Heart left ventricle (tissue), 13 donors: ENCODE data around the gene SLC11A2.

Experiments
- POLR2A ChIP-seq, 2 donors: fragments of 450-650 bp; IDR thresholded peaks; one replicate each; pipeline ENCODE4 v1.6.1; 2017; ENCODE audit warnings: antibody characterized with exemption in 2 of 2, mild to moderate bottlenecking in 2 of 2, moderate library complexity in 2 of 2
- TF ChIP-seq, protein P1 (sequence below), 12 donors: fragments of 200-600 bp; sonication (generic) in 4 of 12; IDR thresholded peaks; one replicate each; pipeline versions ENCODE4 v1.5.0 to v1.8.0; 2018 to 2022; ENCODE audit warnings: antibody characterized with exemption in 12 of 12, mild to moderate bottlenecking in 5 of 12
- donor health status: ischemic (EF 13 %, LVEDD 7.1; RV severe dilation, severe dysfunction).
- donor health status: DM: no; HTN: yes; CAD: no.
- donor health status: DM: no; HTN: no; CAD: no.
- donor health status: ischemic (EF 25% LVEDD 6.9; RV normal size, moderate dysfunction).
- donor health status: ischemic (EF 25% LVEDD 5.7; RV mildly dilated, moderate dysfunction).
- donor health status: ischemic (EF 35%, LVEDD 5.7; RV mildly dilated, moderate dysfunction).
- donor health status: nonischemic (EF 11% LVEDD 7.7; RV severe dilation, severe dysfunction).
- donor health status: DM: yes; HTN: yes; CAD: no.
- donor health status: PGD.
- donor health status: ischemic (EF 29% LVEDD 5.4; RV normal size, mild dysfunction).
- donor health status: nonischemic (EF 23%, LVEDD 6.1; RV moderate dilation, normal function).

DNA sequence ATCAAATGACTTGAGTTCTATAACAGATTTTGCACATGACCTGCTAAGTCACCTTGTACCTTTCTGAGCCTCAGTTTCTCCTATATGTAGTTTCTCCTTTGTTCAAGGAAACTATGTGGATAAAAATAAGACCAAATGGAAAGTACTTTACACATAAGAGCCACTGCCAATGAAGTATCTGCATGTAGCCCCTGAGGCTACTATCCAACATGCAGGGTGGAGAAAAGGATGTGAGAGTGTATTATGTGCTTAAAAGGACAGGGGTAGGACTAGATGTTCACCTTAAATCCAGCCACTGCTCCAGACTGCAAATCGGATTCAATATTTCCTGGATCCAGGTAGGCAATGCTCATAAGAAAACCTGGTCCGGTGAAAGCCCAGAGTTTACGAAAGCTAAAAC is 21.2 kb downstream of the SLC11A2 start:
- TF ChIP-seq, protein P1, sequence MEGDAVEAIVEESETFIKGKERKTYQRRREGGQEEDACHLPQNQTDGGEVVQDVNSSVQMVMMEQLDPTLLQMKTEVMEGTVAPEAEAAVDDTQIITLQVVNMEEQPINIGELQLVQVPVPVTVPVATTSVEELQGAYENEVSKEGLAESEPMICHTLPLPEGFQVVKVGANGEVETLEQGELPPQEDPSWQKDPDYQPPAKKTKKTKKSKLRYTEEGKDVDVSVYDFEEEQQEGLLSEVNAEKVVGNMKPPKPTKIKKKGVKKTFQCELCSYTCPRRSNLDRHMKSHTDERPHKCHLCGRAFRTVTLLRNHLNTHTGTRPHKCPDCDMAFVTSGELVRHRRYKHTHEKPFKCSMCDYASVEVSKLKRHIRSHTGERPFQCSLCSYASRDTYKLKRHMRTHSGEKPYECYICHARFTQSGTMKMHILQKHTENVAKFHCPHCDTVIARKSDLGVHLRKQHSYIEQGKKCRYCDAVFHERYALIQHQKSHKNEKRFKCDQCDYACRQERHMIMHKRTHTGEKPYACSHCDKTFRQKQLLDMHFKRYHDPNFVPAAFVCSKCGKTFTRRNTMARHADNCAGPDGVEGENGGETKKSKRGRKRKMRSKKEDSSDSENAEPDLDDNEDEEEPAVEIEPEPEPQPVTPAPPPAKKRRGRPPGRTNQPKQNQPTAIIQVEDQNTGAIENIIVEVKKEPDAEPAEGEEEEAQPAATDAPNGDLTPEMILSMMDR (IDR thresholded peaks at IDR 0.05): no peak
- no peak for TF ChIP-seq POLR2A (IDR thresholded peaks at IDR 0.05)
